B cell (primary cell): ENCODE data around the gene ZNF655. TPM values are rescaled to one million over a fixed set of nuclear protein-coding genes. Genes with fewer than 3 reads are reported as not detected.

Source experiments
- ATAC-seq: fragments of 200-7000 bp; cut with Tn5 transposase; one replicate; pipeline ENCODE4 v1.10.0; 2021; ENCODE audit warnings: low read depth, mild to moderate bottlenecking, moderate number of reproducible peaks, moderate library complexity
- CTCF ChIA-PET: fragments of 350-600 bp; sonication (Branson Sonifier 250); formaldehyde crosslinking; loops from one replicate; lab custom pipeline; 2021; ENCODE audit warnings: antibody characterized with exemption, inconsistent platforms; lab: Charles Lee
- POLR2A ChIA-PET: fragments of 350-600 bp; sonication (Branson Sonifier 250); formaldehyde crosslinking; loops from one replicate; lab custom pipeline; 2021; ENCODE audit warnings: antibody characterized with exemption; lab: Charles Lee
- DNase-seq: peaks from one replicate; pipeline ENCODE4 v3.0.0; 2013
- H2AFZ ChIP-seq: 2 replicates; pipeline ENCODE4 v1.6.1; 2012; ENCODE audit warnings: mild to moderate bottlenecking, low read depth, low read length; ENCODE audit not compliant: insufficient read depth, poor library complexity, severe bottlenecking
- H3K27ac ChIP-seq, 2 donors: 1 replicate in 1 of 2; 2 replicates in 1 of 2; pipeline ENCODE4 v1.5.1; 2012 to 2013; ENCODE audit warnings: low read length in 2 of 2, mild to moderate bottlenecking in 2 of 2, moderate library complexity in 1 of 2
- H3K27me3 ChIP-seq, 4 experiments: fragments of 200-600 bp in 1 of 4; sonication (generic) in 1 of 4; replicated peaks in 1 of 4; 1 replicate in 2 of 4; 2 replicates in 2 of 4; pipeline versions ENCODE4 v1.6.1 to v1.7.0; 2013 to 2016; ENCODE audit warnings: low read length in 3 of 4, mild to moderate bottlenecking in 2 of 4, mixed read lengths in 1 of 4, moderate library complexity in 1 of 4; ENCODE audit not compliant: insufficient read depth in 4 of 4, control insufficient read depth in 3 of 4; ENCODE audit errors: control extremely low read depth in 1 of 4
- H3K36me3 ChIP-seq, 2 experiments: replicated peaks in 1 of 2; 1 replicate in 1 of 2; 2 replicates in 1 of 2; pipeline versions ENCODE4 v1.6.1 to v1.7.1; 2013; ENCODE audit warnings: low read length in 1 of 2; ENCODE audit not compliant: insufficient read depth in 2 of 2, control insufficient read depth in 1 of 2; ENCODE audit errors: control extremely low read depth in 1 of 2, extremely low read depth in 1 of 2
- H3K4me1 ChIP-seq, 2 donors: fragments of 200-600 bp in 1 of 2; sonication (generic) in 1 of 2; 1 replicate in 1 of 2; 2 replicates in 1 of 2; pipeline versions ENCODE4 v1.5.1 to v1.6.1; 2013 to 2017; ENCODE audit warnings: low read length in 2 of 2; ENCODE audit not compliant: control insufficient read depth in 2 of 2, insufficient read depth in 2 of 2
- H3K4me2 ChIP-seq: replicated peaks from 2 replicates; pipeline ENCODE3; 2012; ENCODE audit warnings: mild to moderate bottlenecking, low read depth, low read length; ENCODE audit not compliant: poor library complexity, severe bottlenecking
- H3K4me3 ChIP-seq, 5 experiments: fragments of 200-600 bp in 1 of 5; sonication (generic) in 1 of 5; 1 replicate in 3 of 5; 2 replicates in 2 of 5; pipeline versions ENCODE4 v1.5.1 to v1.7.0; 2011 to 2016; ENCODE audit warnings: low read length in 4 of 5, mild to moderate bottlenecking in 4 of 5, low read depth in 2 of 5, control low read depth in 1 of 5, moderate library complexity in 1 of 5; ENCODE audit not compliant: insufficient read depth in 1 of 5; ENCODE audit errors: control extremely low read depth in 1 of 5, extremely low read depth in 1 of 5
- H3K79me2 ChIP-seq: fragments of 200-600 bp; sonication (generic); one replicate; pipeline ENCODE4 v1.6.0; 2016; ENCODE audit warnings: low read length; ENCODE audit not compliant: control insufficient read depth, insufficient read depth
- H3K9ac ChIP-seq: fragments of 200-600 bp; sonication (generic); 2 replicates; pipeline ENCODE4 v1.6.1; 2017; ENCODE audit warnings: mild to moderate bottlenecking, low read length, moderate library complexity
- H3K9me3 ChIP-seq, 3 donors: one replicate each; pipeline versions ENCODE4 v1.6.1 to v1.7.1; 2013; ENCODE audit warnings: low read length in 2 of 3; ENCODE audit not compliant: control insufficient read depth in 2 of 3, insufficient read depth in 1 of 3; ENCODE audit errors: control extremely low read depth in 1 of 3
- H4K20me1 ChIP-seq: 2 replicates; pipeline ENCODE4 v1.6.0; 2012; ENCODE audit warnings: mild to moderate bottlenecking, low read length; ENCODE audit not compliant: insufficient read depth, control insufficient read depth, poor library complexity, severe bottlenecking
- H3K27ac Mint-ChIP-seq: one replicate; pipeline ENCODE4 v1.8.0; 2021; ENCODE audit warnings: mixed read lengths
- H3K27me3 Mint-ChIP-seq: one replicate; pipeline ENCODE4 v1.8.0; 2021; ENCODE audit warnings: mixed read lengths
- H3K4me1 Mint-ChIP-seq: one replicate; pipeline ENCODE4 v1.8.0; 2021; ENCODE audit warnings: mixed read lengths
- H3K4me3 Mint-ChIP-seq: one replicate; pipeline ENCODE4 v1.8.0; 2021; ENCODE audit warnings: mixed read lengths
- H3K9me3 Mint-ChIP-seq: one replicate; pipeline ENCODE4 v1.8.0; 2022; ENCODE audit warnings: mixed read lengths; ENCODE audit not compliant: insufficient read depth
- CTCF ChIP-seq: fragments of 200-600 bp; IDR thresholded peaks from one replicate; pipeline ENCODE4 v1.8.0; 2022; ENCODE audit warnings: antibody characterized with exemption, mild to moderate bottlenecking
- EZH2 ChIP-seq: IDR thresholded peaks from 2 replicates; pipeline ENCODE4 v1.6.1; 2012; ENCODE audit warnings: borderline replicate concordance, low read depth, mild to moderate bottlenecking, moderate library complexity, low read length; ENCODE audit not compliant: insufficient read depth, poor library complexity, severe bottlenecking
- WGBS: methylation state at CpG from one replicate; pipeline ENCODE4 v1.1.5; 2013; ENCODE audit warnings: missing lambda C conversion rate; ENCODE audit not compliant: insufficient coverage; 5-methylcytosine and 5-hydroxymethylcytosine counted together
- intact Hi-C: fragments of 100-400 bp; cut with micrococcal nuclease; formaldehyde crosslinking; loops from one replicate; pipeline ENCODE4 v1.10.0; 2022
- polyA plus RNA-seq: library from polyadenylated mRNA; depleted of rRNA; stranded (reverse); fragments of >200 nt; gene quantifications from 2 replicates; pipeline ENCODE4 v1.2.3, GENCODE V29; 2012
- total RNA-seq, 2 donors: library from RNA; stranded (reverse); fragments of 120-200 nt in 1 of 2; gene quantifications; 1 replicate in 1 of 2; 2 replicates in 1 of 2; pipeline versions ENCODE4 v1.2.3 to v1.2.4, GENCODE V29; 2013 to 2022

The ZNF655 gene
- total and polyA plus RNA-seq, 2 donors (not counting 1 experiment from before 2014, with no cell fraction given), result 125 to 150 TPM

GRCh38 chr7:99607548-99607947 is 49.1 kb downstream of the ZNF655 start:
- no peaks in the 10 kb centered on the region for H3K79me2 ChIP-seq
- H3K27ac ChIP-seq, result no peak overlapping the region
- Mint-ChIP-seq H3K4me1 (no peaks in the 10 kb centered on the region), H3K9me3 (no peaks in the 10 kb centered on the region), H3K4me3 (no peak overlapping the region), H3K27ac (no peak overlapping the region), H3K27me3 (peaks cover 4% of the 10 kb centered on the region)
- H3K4me1 ChIP-seq, result no peaks in the 10 kb centered on the region
- TF ChIP-seq CTCF, result no peak
- no peak for TF ChIP-seq EZH2
- no peak overlapping the region for H3K9ac ChIP-seq
- no peak overlapping the region for H2AFZ ChIP-seq
- no peak overlapping the region for H3K4me2 ChIP-seq
- POLR2A ChIA-PET, result no interaction called here
- no peaks in the 10 kb centered on the region for H3K27me3 ChIP-seq
- H4K20me1 ChIP-seq, result no peaks in the 10 kb centered on the region
- H3K9me3 ChIP-seq, result no peaks in the 10 kb centered on the region
- CTCF ChIA-PET, result no interaction called here
- ATAC-seq (no peak), DNase-seq (no peak)
- H3K4me3 ChIP-seq, result no peak overlapping the region
- no peaks in the 10 kb centered on the region for H3K36me3 ChIP-seq
- intact Hi-C loops, result no loop called here
- 87% methylated on average over 7 of the region's 9 CpGs for WGBS

- Histone ChIP-seq H3K27me3 (no peaks in the 10 kb centered on the region), H3K79me2 (peaks cover 27% of the 10 kb centered on the region), H3K36me3 (peaks cover 0 to 8% of the 10 kb centered on the region in 2 experiments), H3K4me1 (peaks cover 17 to 18% of the 10 kb centered on the region in 2 donors), H3K4me3 (no peak overlapping the region), H3K4me2 (no peak overlapping the region), H2AFZ (no peak overlapping the region), H4K20me1 (peaks cover 5% of the 10 kb centered on the region), H3K9ac (no peak overlapping the region), H3K9me3 (no peaks in the 10 kb centered on the region), H3K27ac (no peak overlapping the region)
- H3K4me3 Mint-ChIP-seq, result no peak overlapping the region
- TF ChIP-seq EZH2 (no peak), CTCF (no peak)
- no CpG with 5 or more reads among the region's 3 CpGs for WGBS
- CTCF ChIA-PET, result no interaction called here
- ATAC-seq, result no peak
- intact Hi-C loops, result no loop called here
- POLR2A ChIA-PET, result no interaction called here
- DNase-seq, result no peak
- H3K4me1 Mint-ChIP-seq, result peaks cover 28% of the 10 kb centered on the region
- H3K27ac Mint-ChIP-seq, result no peak overlapping the region
- no peaks in the 10 kb centered on the region for H3K9me3 Mint-ChIP-seq
- no peaks in the 10 kb centered on the region for H3K27me3 Mint-ChIP-seq
These were observed 56.1 kb downstream of the ZNF655 start for GRCh38 chr7:99614495-99614894.
